ENCODE measurements around the gene CCDC158. TPM values are rescaled to one million over a fixed set of nuclear protein-coding genes. Genes with fewer than 3 reads are reported as not detected.
"Not testable (repeated sequence)": the region's sequence is repeated elsewhere in the genome, so short reads cannot be mapped to it uniquely, and the experiment has no call there.

CCDC158 gene
- total RNA-seq, 1 experiment from 2014 or later: not detected

- no peak overlapping the region for H3K27ac ChIP-seq
Observed at GRCh38 chr4:76305033-76305687, 115.8 kb downstream of the CCDC158 start.

GRCh38 chr4:76302826-76303438 is 118.0 kb downstream of the CCDC158 start:
- no peaks in the 10 kb centered on the region for H3K36me3 ChIP-seq
- H3K27ac ChIP-seq: no peak overlapping the region
- no peak for DNase-seq
- H3K9me3 ChIP-seq (replicated peaks): peaks cover 7% of the 10 kb centered on the region
- H3K4me1 ChIP-seq: peaks cover 23% of the 10 kb centered on the region
- no peaks in the 10 kb centered on the region for H3K27me3 ChIP-seq
- no peak overlapping the region for H3K4me3 ChIP-seq

More at GRCh38 chr4:76305033-76305687, 115.8 kb downstream of the CCDC158 start:
- H3K4me1 ChIP-seq: peaks cover 27% of the 10 kb centered on the region
- no peaks in the 10 kb centered on the region; the same call in 1 of the 2 replicates for H3K36me3 ChIP-seq
- no peaks in the 10 kb centered on the region for H3K9me3 ChIP-seq (replicated peaks)
- peak overlapping the region; percentile 68; the same call in 1 of the 2 replicates for H3K4me3 ChIP-seq
- no peak for DNase-seq
- no peaks in the 10 kb centered on the region for H3K27me3 ChIP-seq

GRCh38 chr4:76301775-76302162 is 119.2 kb downstream of the CCDC158 start:
- no peaks in the 10 kb centered on the region for H3K36me3 ChIP-seq
- H3K27me3 ChIP-seq: no peaks in the 10 kb centered on the region
- no peak for DNase-seq
- H3K4me1 ChIP-seq: peaks cover 23% of the 10 kb centered on the region
- H3K27ac ChIP-seq: peak overlapping the region; percentile 74
- peaks cover 10% of the 10 kb centered on the region for H3K9me3 ChIP-seq (replicated peaks)
- no peak overlapping the region for H3K4me3 ChIP-seq

GRCh38 chr4:76301068-76301774 is 119.7 kb downstream of the CCDC158 start:
- H3K27me3 ChIP-seq: no peaks in the 10 kb centered on the region
- no peaks in the 10 kb centered on the region for H3K36me3 ChIP-seq
- peak; percentile 96 to 99 for DNase-seq
- peak overlapping the region; percentile 74 for H3K27ac ChIP-seq
- peaks cover 23% of the 10 kb centered on the region for H3K4me1 ChIP-seq
- H3K9me3 ChIP-seq (replicated peaks): peaks cover 10% of the 10 kb centered on the region
- H3K4me3 ChIP-seq: no peak overlapping the region

- peaks cover 23% of the 10 kb centered on the region for H3K4me1 ChIP-seq
- peaks cover 10% of the 10 kb centered on the region for H3K9me3 ChIP-seq (replicated peaks)
- H3K27me3 ChIP-seq: no peaks in the 10 kb centered on the region
- no peak overlapping the region for H3K27ac ChIP-seq
- no peak overlapping the region for H3K4me3 ChIP-seq
- no peak for DNase-seq
- no peaks in the 10 kb centered on the region for H3K36me3 ChIP-seq
Observed at GRCh38 chr4:76300012-76300411, 120.9 kb downstream of the CCDC158 start.

GRCh38 chr4:76298227-76298626 is 122.7 kb downstream of the CCDC158 start:
- H3K27me3 ChIP-seq: no peaks in the 10 kb centered on the region

GRCh38 chr4:76296286-76296820 is 124.6 kb downstream of the CCDC158 start:
- Histone ChIP-seq H3K27me3 (no peaks in the 10 kb centered on the region), H3K36me3 (no peaks in the 10 kb centered on the region)
- DNase-seq: no peak

More at GRCh38 chr4:76298227-76298626, 122.7 kb downstream of the CCDC158 start:
- no peak overlapping the region for H3K27ac ChIP-seq
- H3K4me1 ChIP-seq: peaks cover 23% of the 10 kb centered on the region
- no peak overlapping the region for H3K4me3 ChIP-seq
- no peaks in the 10 kb centered on the region for H3K36me3 ChIP-seq
- H3K9me3 ChIP-seq (replicated peaks): peaks cover 10% of the 10 kb centered on the region
- no peak for DNase-seq

GRCh38 chr4:76293772-76294171 is 127.2 kb downstream of the CCDC158 start:
- Histone ChIP-seq H3K4me1 (no peaks in the 10 kb centered on the region), H3K27me3 (no peaks in the 10 kb centered on the region), H3K4me3 (no peak overlapping the region), H3K27ac (no peak overlapping the region), H3K9me3 (replicated peaks) (peaks cover 10% of the 10 kb centered on the region), H3K36me3 (no peaks in the 10 kb centered on the region)
- no peak for DNase-seq

More at GRCh38 chr4:76296286-76296820, 124.6 kb downstream of the CCDC158 start:
- Histone ChIP-seq H3K4me1 (peaks cover 14% of the 10 kb centered on the region), H3K4me3 (no peak overlapping the region), H3K9me3 (replicated peaks) (peaks cover 10% of the 10 kb centered on the region), H3K27ac (no peak overlapping the region)

GRCh38 chr4:76292730-76293129 is 128.2 kb downstream of the CCDC158 start:
- no peak for DNase-seq

GRCh38 chr4:76287811-76288210 is 133.1 kb downstream of the CCDC158 start:
- not testable (repeated sequence) for H3K27me3 ChIP-seq, H3K27ac ChIP-seq, H3K4me1 ChIP-seq, DNase-seq, H3K4me3 ChIP-seq, H3K36me3 ChIP-seq
- H3K9me3 ChIP-seq (replicated peaks): peaks cover 14% of the 10 kb centered on the region

More at GRCh38 chr4:76292730-76293129, 128.2 kb downstream of the CCDC158 start:
- Histone ChIP-seq H3K27ac (no peak overlapping the region), H3K9me3 (replicated peaks) (peaks cover 1% of the 10 kb centered on the region), H3K36me3 (no peaks in the 10 kb centered on the region), H3K4me1 (no peaks in the 10 kb centered on the region), H3K4me3 (no peak overlapping the region), H3K27me3 (no peaks in the 10 kb centered on the region)

GRCh38 chr4:76283900-76284299 is 137.0 kb downstream of the CCDC158 start:
- no peak for DNase-seq
- H3K4me1 ChIP-seq: no peaks in the 10 kb centered on the region
- H3K4me3 ChIP-seq: no peak overlapping the region
- H3K27me3 ChIP-seq: no peaks in the 10 kb centered on the region
- H3K9me3 ChIP-seq (replicated peaks): peaks cover 14% of the 10 kb centered on the region
- H3K27ac ChIP-seq: no peak overlapping the region
- no peaks in the 10 kb centered on the region for H3K36me3 ChIP-seq

GRCh38 chr4:76282941-76283689 is 137.8 kb downstream of the CCDC158 start:
- H3K9me3 ChIP-seq (replicated peaks): peaks cover 14% of the 10 kb centered on the region
- no peaks in the 10 kb centered on the region for H3K36me3 ChIP-seq
- no peaks in the 10 kb centered on the region for H3K27me3 ChIP-seq
- no peaks in the 10 kb centered on the region for H3K4me1 ChIP-seq
- DNase-seq: no peak
- H3K27ac ChIP-seq: no peak overlapping the region
- H3K4me3 ChIP-seq: no peak overlapping the region

GRCh38 chr4:76281594-76281993 is 139.3 kb downstream of the CCDC158 start:
- H3K27ac ChIP-seq, H3K36me3 ChIP-seq, H3K27me3 ChIP-seq, H3K4me1 ChIP-seq, H3K4me3 ChIP-seq, DNase-seq: not testable (repeated sequence)
- H3K9me3 ChIP-seq (replicated peaks): peaks cover 11% of the 10 kb centered on the region

Measured in SJCRH30 (cell line).